Fibroblast of skin of right biceps (primary cell): ENCODE data around the gene CHCHD6.

Source experiments
- DNase-seq: peaks from one replicate; pipeline ENCODE4 v3.0.0-alpha.2; 2013

The CHCHD6 gene

DNA sequence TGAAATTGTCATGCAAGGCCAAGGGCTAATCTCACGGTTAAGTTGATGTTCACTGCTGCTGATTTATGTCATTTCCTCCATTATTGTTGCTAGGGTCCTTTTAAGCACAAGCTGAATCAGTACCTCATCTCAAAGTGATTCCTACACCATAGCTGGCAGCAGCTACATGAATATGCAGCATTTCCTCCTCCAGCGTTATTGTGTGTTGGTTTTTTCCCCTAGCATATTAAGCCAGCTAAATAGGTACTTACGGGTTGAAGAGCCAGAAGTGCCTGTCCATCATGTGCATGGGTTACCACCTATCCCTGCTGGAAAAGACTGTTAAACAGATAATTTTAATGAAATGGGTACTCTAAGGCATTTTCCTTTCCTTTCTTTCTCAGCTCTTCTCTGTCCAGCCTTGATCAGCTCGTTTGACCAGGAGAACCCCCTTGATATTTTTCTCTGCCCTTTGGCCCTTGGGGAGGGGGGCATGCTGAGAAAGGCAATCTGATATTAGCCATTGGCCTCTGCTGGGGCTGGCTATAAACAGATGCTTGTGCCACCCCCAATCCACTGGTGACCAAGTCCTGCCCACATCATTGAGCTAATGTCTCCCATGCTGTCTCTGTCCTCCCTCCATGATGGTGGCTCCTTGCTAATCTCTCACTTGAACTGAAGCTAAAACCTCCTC, 163.3 kb downstream of the CHCHD6 start:
- no peak for DNase-seq

DNA sequence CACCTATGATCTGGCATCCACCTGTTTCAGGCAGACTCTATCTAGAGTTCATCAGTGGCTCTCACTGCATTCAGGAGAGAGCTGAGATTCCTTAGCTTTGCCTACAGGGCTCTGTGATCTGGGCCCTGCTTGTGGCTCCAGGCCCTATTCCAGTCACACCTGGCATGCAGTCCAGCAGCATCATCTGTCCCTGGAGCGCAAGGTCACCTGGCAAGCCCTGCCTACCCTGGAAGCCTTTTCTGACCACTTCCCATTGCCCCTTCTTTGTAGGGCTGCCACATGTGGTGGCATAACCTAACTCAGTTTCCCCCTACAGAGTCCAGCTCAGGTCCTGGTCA, 163.8 kb downstream of the CHCHD6 start:
- no peak for DNase-seq

DNA sequence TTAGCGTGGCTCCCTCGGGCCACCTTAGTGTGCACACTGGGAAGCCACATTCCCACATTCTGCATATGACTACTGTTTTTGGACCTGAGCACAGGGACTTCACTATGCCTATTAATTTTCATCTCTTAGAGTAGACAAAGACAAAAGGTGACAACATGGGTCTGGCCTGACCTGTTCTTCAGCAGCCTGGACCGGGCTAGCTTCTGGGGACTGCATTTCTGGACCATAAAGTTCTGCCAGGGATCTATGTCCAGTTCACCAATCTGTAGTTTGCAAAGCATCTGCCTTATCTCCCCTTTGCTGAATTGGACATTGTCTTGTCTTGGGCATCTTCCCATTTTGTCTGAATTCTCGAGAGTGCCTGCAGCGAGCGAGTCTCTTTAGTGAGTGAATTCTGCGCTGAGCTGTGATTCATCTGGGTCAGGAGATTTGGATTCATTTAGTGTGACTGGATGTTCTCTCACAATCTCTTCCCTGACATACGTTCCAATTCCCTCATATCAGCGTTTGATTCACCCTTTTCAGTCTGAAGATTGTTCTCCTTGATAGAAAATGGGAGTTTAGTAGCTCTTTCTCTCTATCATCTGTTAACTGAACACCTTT, 166.7 kb downstream of the CHCHD6 start:
- peak; percentile 17 for DNase-seq

DNA sequence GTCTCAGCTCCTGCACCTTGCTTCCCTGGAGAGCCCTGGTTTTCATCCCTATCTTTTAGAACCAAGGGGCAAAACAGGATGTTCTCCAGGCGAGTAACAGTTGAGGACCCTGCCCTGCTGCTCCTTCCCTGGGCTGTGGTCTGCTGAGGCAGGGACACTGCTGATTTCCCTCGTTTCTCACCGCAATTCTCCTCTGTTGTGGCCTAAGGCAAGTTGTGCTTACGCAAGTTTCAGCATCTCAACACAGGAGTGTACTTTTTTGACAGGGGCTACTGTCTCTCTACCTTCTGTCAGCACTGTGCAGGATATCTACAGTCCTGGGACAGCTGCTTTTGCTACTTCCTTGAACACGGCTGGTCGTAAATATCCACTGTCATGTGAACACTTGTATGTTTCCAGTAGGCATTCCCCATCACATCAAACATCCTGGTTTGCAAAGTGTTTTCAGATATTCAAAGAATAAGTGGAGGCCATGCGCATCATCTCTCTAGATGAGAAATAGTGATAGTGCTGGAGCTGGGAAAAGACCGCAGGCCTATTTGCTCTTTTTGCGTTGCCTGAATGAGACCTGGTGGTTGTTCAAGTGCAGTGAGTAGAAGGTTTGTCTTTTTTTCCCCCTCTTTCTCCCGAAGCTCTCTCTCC, 168.8 kb downstream of the CHCHD6 start:
- no peak for DNase-seq

DNA sequence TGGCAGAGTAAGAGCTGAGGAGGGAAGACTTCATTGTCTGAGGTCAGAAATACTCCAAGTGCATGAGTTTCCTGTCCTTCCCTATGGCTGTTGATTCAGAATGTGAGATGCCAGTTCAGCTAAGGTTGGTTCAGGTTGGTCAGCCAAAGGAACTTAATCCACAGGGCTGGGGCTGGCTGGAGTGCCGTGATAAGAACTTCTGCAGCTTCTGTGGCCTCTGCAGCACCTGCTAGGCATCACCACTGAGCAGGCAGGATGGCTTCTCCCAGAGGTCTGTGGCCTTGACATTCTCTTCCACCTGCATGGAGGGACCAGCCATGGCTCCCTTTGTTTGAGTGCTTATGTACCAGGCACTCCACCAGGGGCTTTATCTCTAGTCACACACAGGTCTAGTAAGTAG, 169.4 kb downstream of the CHCHD6 start:
- no peak for DNase-seq

DNA sequence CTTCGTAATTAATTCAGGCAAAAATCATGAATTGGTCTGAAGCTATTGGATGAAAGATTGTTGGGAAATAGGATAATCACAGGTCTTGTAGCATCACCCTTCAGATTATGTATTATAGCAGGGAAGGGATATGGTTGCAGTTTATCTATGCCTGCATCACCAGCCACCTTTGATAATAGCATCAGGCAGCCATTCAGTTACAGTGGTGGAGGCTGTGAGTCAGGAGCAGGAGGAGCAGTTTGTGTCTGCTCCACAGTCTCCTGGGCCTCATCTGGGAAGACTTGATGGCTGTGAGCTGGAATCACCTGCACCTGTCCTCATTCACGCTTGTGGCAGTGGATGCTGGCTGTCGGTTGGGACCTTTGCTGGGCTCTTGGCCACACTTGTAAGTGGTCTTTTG, 174.6 kb downstream of the CHCHD6 start:
- no peak for DNase-seq

DNA sequence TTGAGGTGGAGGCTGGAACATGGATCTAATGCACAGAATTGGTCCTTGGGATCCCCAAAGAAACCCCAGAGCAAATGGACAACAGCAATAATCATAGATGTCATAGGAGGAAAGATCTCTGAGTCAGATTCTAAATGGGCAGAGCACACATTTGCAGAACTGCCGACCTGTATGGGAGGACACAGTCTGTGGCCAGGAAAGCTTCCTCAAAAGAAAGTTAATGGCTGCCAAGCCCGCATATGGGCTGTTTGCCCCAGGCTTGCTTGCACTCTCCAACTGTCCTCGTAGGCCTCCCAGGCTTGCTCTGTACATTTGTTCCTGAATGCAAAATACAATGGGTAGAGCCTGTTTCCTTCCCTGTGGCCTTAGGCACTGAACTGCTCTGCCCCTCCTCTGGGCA, 176.9 kb downstream of the CHCHD6 start:
- DNase-seq: no peak

DNA sequence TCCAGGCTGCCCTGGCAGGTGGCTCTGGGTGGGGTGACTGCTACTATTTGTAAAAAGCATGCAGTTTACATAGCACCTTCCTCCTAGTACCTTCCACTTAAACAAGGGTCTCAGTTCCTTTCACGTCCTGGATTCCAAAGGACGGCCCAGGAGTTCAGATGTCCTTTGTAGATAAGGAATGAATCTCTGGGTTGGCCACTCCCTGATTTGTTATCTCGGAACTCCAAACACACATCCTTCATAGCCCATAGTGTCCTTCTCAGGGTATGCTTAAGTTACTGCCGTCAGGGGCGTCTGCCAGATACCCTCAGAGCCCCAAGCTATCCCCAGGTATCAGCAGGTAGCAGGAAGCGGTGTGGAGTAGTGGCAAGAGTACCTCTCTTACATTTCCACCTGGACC, 177.8 kb downstream of the CHCHD6 start:
- no peak for DNase-seq

DNA sequence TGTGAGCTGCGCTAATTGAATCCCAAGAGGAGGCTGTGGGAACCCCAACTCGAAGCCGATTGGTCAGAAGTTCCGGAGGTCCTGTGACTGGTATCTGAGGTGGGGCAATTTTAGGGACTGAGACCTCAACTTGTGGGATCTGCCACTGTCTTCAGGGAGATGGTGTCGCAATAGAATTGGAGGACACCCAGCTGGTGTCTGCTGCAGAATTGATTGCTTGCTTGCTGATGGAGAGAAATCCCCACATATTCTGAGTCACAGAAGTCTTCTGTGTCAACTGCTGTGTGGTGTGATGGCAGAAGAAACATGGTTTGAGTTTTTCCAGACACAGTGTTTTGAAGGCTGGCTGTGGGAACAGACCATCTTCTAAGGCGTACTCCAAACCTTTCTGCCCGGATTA, 179.2 kb downstream of the CHCHD6 start:
- DNase-seq: peak; percentile 48

DNA sequence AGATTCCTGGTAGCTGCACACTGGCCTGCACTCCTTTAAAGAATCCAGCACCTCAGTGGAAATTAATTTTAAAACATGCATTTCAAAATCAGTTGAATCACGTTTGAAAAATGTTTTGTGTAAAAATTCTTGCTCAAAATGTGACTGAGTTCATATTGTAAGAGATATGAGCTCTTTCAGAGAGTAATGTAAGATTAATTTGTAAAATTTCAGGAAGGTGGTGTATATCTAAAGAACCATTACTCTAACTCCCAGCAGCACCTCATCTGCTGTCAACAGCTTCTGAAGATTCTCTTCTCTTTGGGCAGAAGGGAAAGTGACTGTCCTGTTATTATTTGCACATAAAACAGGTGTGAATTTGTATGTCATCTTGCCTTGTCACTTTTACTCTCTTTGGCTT, 181.4 kb downstream of the CHCHD6 start:
- no peak for DNase-seq

DNA sequence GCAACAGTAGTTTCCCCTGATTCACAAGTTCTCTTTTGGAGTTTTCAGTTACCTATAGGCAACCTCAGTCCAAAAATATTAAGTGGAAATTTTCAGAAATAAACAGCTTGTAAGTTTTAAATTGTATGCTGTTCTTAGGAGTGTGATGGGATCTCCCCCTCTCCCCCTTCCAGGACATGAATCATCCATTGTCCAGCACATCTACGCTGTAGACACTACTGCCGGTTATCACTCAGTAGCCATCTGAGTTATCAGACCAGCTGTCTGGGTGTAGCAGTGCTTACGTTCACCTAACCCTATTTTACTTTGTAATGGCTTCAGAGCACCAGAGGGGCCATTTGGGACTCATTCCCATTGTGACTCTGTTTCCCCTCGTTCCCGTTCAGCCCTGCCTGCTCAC, 182.2 kb downstream of the CHCHD6 start:
- no peak for DNase-seq

DNA sequence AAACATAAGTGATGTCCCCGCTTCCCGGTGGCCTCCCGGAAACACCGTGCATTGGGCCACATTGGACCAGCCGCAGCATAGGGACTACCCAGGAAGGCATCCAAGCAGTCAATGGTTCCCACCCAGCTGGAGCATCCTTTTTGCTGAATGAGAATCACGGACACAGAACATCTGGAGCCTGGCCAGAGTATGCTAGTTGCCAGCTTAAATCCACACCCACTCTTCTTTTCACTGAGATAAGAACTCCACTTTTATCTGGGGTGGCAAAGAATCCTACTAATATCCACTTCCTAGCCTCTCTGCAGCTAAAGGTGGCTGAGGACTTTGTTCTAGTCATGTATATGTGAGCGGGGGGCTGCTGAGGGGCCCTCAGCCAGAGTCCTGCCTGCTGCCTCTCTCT, 183.6 kb downstream of the CHCHD6 start:
- DNase-seq: no peak

DNA sequence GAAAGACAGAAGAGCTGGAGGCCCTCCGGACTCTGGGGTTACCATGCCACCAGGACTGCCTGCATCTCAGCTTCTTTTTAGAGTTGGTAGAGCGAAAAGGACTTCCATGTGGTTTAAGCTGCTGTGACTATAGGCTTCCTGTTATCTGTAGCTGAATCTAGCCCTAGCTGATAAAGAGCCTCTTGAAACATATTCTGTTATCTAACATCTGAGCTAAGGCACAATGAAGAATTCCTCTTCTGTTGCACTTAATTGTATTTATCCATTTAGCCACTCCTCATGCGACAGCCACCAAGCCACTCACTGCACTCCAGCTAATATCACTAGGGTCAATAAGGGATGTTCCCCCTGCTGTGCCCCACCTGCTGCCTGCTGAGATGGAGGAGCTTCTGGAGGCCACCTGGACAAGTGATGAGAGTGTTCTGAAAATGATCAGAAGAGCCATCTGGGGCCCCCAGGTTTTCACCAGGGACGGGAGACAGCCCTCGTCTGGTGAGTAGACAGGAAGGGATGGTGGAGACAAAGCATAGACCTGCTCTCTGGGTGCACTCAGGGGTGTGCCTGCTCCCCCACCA, 184.2 kb downstream of the CHCHD6 start:
- DNase-seq: no peak

DNA sequence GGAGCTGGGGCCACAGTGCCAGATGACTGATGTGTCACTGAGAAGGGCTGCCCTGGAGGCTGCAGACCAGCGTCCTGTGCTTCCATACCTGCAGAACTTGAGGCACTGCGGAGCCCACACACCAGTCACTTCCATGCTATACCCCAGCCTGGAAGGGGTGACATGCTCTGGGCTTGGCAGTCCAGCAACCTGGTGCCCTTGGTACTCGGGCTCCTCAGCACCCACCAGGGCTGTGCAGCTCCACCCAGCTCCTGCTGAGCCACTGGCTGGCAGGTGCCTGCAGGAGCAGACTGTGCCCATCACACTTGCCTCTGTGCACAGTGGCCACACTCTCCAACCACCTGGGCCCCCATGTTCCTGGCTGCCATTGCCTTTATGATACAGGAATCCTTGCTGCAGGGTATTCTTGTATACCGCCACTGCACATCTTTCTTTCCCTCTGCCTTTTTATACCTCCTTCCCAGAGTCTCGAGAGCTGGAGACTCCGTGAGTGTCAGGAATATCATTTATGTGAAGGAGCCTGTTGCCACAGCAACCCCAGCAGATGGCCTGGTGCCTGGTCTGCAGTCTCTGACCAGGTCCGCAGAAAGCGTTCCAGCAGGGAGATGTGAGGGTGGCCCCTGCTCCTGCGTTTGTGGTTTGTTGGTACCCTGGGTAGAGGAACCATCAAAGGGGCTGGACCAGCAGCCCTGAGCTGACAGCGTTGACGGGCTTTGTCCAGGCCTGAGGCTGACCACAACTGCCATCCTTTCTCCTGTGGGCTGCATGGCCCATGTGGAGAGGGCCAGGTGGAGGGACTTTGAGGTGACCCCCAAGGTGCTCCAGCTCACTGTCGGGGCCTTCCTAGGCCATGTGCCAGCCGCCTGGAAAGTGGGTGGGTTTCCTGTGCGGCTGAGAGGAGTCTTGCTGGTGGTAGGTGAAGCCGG, 185.5 kb downstream of the CHCHD6 start:
- DNase-seq: no peak

DNA sequence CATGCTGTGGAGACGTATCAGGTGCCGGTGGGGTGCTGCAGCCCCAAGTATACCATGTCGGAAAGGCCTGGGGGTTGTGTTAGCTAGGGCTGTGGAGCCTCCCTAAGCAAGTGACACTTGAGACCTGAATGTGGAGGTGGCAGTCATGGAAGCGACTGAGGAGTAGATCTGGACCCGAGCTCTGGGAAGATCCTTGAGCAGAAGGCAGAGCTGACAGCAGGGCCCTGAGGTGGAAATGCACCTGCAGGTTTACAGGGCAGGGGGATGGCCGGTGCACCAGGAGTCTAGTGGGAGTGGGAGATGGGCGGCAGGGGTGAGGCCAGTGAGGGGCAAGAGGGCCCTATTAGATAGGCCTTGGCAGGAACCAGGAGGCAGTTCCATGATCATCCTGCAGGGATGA, 187.1 kb downstream of the CHCHD6 start:
- DNase-seq: no peak

DNA sequence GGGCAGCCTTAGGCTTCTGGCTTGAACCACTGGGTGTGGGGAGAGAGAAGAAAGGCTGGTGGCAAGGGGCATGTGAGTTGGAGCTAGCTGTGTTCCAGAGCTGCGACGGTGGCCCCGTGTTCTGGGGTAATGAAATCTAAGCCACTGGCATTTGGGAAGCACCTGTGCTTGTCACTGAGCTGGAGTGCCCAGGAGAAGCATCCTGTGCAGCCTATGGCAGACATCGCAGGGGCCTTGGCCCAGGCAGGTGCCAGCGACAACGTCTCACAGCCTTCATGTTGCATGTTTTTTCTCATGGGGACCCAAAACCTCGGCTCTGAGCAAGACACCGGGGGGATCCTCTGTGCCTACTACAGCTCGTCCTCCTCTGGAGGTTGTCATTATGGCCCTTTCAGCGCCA, 187.8 kb downstream of the CHCHD6 start:
- no peak for DNase-seq

DNA sequence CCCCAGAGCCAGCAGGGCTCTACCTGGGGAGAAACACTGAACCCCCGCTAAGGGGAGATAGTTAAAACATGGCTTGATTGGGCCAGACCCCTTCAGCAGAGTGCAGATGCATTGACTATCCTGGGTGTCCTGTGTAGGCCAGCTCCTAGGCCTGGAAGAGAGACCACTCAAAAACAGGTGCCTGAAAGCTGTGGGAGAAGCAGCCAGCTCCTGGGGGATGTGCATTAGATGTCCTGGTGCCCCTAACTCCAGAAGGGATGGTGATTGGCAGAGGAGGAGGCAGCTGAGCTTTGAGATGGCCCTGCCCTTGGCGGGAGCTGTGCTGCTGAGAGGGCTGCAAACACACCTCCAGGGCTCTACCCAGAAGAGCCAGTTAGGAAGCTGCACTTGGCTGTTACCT, 189.6 kb downstream of the CHCHD6 start:
- no peak for DNase-seq

DNA sequence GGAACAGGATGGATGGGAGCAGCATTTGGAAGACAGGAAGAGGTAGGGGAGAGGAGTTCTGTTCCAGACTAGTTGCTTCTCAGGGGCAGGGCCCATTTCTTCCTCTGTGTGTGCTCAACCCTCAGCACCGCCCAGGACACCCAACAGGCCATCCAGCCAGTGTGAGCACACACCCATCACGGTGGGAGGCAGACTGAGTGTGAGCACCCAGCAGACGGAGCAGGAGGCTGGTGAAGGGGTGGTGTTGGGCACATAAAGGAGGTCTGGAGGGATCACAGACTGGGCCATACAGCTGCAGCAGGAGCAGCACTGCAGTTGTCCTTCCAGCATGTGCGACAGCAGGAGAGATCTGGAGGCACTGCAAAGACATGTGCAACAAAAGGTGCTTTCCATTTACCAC, 190.4 kb downstream of the CHCHD6 start:
- no peak for DNase-seq

DNA sequence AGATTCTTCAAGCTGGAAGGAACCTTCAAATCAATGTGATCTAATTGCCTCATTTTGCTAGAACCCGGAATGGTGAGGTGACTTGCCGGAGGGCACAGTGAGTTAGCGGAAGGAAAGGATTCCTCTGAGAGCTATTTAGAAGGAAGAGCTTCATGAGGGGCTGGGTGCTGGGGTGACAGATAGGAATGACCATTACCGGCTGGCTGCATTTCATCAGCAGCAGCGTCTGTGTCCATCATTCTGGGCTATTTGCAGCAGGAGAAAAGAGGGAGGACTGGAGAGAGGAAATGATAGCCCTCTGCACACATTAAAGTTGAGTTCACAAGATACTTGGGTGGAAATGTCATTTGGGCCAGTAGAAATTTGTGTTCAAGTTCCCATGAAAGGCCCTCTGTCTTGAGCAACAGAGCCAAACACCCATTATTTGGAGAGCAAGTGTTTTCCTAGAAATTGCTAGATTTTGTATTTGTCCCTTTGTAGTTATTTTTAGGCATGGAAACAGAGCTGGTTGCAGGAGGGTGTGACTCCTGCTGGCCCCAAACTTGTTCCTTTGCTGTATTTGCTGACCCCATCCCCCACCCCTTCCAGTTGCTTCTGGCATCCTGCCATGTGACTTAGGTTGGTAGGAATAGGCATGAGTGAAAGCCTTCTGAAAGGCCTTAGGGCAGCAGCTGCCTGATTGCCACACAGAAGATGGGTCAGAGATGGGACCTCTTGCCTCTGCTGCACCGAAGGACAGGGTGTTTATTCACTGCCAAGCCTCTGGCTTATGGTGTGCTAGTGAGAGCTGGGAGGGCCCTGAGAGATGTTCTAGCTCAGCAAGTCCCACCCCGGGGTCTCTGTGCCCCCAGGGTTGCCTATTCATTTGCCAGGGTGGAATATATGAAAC, 191.4 kb downstream of the CHCHD6 start:
- peak; percentile 5 for DNase-seq

DNA sequence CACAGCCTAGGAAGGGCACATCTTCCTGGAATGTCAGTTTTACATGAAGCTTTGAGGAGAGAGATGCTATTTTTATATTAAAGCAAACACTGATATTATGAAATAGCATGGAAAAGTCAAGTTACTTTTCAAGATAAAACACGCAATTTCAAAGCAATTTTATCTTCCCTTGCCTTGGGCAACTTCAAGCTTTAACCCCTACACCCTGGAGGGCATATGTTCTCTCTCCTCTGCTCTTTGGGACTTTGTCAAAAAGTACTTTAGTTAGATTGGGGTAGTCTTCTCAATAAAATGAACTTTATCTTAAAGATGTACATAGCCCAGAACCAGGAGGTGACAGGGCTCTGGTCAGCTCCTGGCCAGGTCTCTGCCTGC, 192.0 kb downstream of the CHCHD6 start:
- DNase-seq: no peak

DNA sequence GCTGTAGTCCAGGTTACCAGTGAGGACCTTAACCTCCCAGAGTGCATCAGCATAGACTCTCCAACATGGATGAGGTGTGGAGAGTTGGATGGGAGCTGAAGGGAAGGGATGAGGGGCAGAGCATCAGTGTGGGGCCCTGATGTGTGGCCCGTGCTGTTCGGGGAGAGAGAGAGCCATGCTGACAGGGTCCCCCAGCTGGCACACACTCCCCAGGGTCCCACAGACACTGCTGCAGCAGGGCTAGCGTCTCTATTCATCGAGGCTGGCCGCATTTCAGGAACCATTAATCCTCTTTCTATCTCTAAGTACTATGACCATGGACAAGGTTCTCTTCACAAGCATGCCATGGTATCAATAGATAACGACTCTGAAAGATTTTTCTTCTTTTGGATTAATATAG, 192.9 kb downstream of the CHCHD6 start:
- no peak for DNase-seq

DNA sequence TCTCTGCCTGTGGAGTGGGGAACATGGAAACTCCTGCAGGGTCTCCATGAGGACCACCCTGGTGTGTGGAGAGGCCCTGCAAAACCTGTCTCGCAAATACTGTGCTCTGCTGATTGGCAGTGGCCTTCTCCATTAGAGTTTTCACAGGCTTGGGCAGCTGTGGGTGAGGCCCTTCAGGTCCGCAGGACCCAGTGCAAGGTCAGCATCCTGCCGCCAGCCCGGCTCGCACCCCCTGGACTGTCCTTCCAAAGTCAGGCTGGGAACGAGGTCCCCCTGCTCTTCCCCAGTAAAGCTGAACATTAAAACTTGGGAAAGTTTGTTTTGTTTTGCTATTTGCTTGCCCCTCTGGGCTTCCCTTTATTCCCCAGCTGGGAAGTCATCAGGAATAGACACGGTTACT, 193.9 kb downstream of the CHCHD6 start:
- no peak for DNase-seq
